ENCODE results near the gene PIGT. TPM values are rescaled to one million over a fixed set of nuclear protein-coding genes. Genes with fewer than 3 reads are reported as not detected.

Gene PIGT
- total and polyA plus RNA-seq, 2 of the 13 experiments (the other 11 are each of a cell fraction or from before 2014, with no cell fraction given): 65.9 to 74.1 TPM

DNA sequence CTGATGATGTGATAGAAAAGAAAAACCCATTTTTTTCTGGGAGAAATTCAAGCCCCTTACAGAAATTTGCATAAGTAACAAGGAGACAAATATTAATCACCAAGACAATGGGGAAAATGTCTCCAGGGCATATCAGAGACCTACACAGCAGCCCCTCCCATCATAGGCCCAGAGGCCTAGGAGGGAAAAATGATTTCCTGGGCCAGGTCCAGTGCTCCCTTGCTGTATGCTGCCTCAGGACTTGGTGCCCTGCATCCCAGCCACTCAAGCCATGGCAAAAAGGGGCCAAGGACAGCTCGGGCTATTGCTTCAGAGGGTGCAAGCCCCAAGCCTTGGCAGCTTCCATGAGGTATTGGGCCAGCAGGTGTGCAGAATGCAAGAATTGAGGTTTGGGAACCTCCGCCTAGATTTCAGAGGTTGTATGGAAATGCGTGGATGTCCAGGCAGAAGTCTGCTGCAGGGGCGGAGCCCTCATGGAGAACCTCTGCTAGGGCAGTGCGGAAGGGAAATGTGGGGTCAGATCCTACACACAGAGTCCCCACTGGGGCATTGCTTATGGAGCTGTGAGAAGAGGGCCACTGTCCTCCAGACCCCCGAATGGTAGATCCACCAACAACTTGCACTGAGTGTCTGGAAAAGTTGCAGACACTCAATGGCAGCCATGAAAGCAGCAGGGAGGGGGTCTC lies 15.5 kb upstream of the PIGT start (continued):
- peak; percentile 45; the same call in 1 of the 2 replicates for TF ChIP-seq ZKSCAN1 (IDR thresholded peaks at IDR 0.05; ENCODE audit: low read length)

DNA sequence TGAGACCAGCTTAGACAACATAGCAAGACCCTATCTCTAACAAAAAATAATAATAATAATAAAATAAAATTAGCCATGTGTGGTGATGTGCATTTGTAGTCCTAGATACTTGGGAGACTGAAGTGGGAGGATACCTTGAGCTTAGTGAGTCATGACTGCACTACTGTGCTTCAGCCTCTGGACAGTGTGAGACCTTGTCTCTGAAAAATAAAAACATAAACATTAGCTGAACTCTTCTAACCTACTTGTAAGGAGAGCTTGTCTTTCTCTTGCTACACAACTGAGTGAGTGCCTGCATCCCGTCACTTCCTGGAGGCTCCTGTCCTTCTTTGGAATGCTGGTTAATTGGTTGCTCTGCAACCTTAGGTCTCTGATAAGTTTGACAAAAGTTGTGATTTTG lies 13.0 kb upstream of the PIGT start:
- peaks cover 25% of the 10 kb centered on the region for H3K4me1 ChIP-seq (ENCODE audit: insufficient read depth, low read length)
- no peak overlapping the region for H3K27ac ChIP-seq (ENCODE audit: extremely low read length, insufficient read depth, low read length)
- ChIA-PET POLR2A (interaction anchor here (1.7 kb wide), 1 partner anchor 40 kb away, joined by 9 read pairs; the partner anchor contains the start of gene SYS1), CTCF (ENCODE audit: low intra/inter-chr PET ratio, low total read pairs) (no interaction called here)
- ATAC-seq: no peak
- FAIRE-seq: no peak
- no peaks in the 10 kb centered on the region for H3K36me3 ChIP-seq (replicated peaks in 1 of 2; ENCODE audit: control insufficient read depth in 1 of 2, insufficient read depth in 2 of 2, low read length in 2 of 2)
- no peaks in the 10 kb centered on the region for H3K79me2 ChIP-seq (ENCODE audit: insufficient read depth, low read length)
- H2AFZ ChIP-seq (ENCODE audit: low read length): no peak overlapping the region
- peaks cover 2 to 5% of the 10 kb centered on the region in 2 experiments; a peak in 2 of 5 replicates for H3K27me3 ChIP-seq (ENCODE audit: control insufficient read depth in 1 of 2, insufficient read depth in 2 of 2, low read length in 2 of 2)
- in situ Hi-C loops (cut with HindIII; ENCODE audit: extremely low pct_ligation_motif_present, low pct_unique_long_range_greater_than_20kb) (no loop called here), intact Hi-C loops (cut with micrococcal nuclease; ENCODE audit: unreplicated experiment) (no loop called here)
- 62% methylated on average over 1 of the region's 1 CpG for WGBS (ENCODE audit: low lambda C conversion rate)
- H3K9me3 ChIP-seq (ENCODE audit: low read length): peaks cover 24% of the 10 kb centered on the region
- H3K4me3 ChIP-seq (replicated peaks in 1 of 3; ENCODE audit: insufficient read depth in 1 of 3, low read depth in 2 of 3, low read length in 3 of 3): no peak overlapping the region
- no peaks in the 10 kb centered on the region for H4K20me1 ChIP-seq (ENCODE audit: insufficient read depth, low read length)
- no peak overlapping the region for H3K4me2 ChIP-seq (ENCODE audit: low read depth, low read length)
- no peak overlapping the region for H3K9ac ChIP-seq (ENCODE audit: insufficient read depth, low read depth, low read length)
- no peak for DNase-seq (ENCODE audit: low spot score)
- BruUV-seq (replicated peaks): no TSS peak
- TF ChIP-seq FOXC1 (CRISPR knock-in tag; IDR thresholded peaks at IDR 0.05; ENCODE audit: borderline replicate concordance) (no peak), NRL (CRISPR knock-in tag; IDR thresholded peaks at IDR 0.05; ENCODE audit: borderline replicate concordance) (no peak), SMAD9 (CRISPR knock-in tag; IDR thresholded peaks at IDR 0.05) (no peak), ZNF362 (CRISPR knock-in tag; IDR thresholded peaks at IDR 0.05; ENCODE audit: borderline replicate concordance) (no peak), PRPF4 (IDR thresholded peaks at IDR 0.05; ENCODE audit: low read depth, low read length, poor library complexity, severe bottlenecking) (no peak), ZNF652 (CRISPR knock-in tag; IDR thresholded peaks at IDR 0.05; ENCODE audit: borderline replicate concordance, low read depth) (no peak), ZNF570 (CRISPR knock-in tag; IDR thresholded peaks at IDR 0.05; ENCODE audit: borderline replicate concordance) (no peak), CAMTA2 (CRISPR knock-in tag; IDR thresholded peaks at IDR 0.05; ENCODE audit: borderline replicate concordance) (no peak), ZFP37 (CRISPR knock-in tag; IDR thresholded peaks at IDR 0.05; ENCODE audit: borderline replicate concordance) (no peak), ZC3H13 (CRISPR knock-in tag; IDR thresholded peaks at IDR 0.05) (no peak), ZFP90 (CRISPR knock-in tag; IDR thresholded peaks at IDR 0.05; ENCODE audit: borderline replicate concordance) (no peak), CENPT (CRISPR knock-in tag; IDR thresholded peaks at IDR 0.05; ENCODE audit: low read depth) (no peak), KDM1A (CRISPR knock-in tag; IDR thresholded peaks at IDR 0.05) (no peak)
- TF ChIP-seq, protein P1, sequence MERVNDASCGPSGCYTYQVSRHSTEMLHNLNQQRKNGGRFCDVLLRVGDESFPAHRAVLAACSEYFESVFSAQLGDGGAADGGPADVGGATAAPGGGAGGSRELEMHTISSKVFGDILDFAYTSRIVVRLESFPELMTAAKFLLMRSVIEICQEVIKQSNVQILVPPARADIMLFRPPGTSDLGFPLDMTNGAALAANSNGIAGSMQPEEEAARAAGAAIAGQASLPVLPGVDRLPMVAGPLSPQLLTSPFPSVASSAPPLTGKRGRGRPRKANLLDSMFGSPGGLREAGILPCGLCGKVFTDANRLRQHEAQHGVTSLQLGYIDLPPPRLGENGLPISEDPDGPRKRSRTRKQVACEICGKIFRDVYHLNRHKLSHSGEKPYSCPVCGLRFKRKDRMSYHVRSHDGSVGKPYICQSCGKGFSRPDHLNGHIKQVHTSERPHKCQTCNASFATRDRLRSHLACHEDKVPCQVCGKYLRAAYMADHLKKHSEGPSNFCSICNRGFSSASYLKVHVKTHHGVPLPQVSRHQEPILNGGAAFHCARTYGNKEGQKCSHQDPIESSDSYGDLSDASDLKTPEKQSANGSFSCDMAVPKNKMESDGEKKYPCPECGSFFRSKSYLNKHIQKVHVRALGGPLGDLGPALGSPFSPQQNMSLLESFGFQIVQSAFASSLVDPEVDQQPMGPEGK (CRISPR knock-in tag; IDR thresholded peaks at IDR 0.05): no peak
- TF ChIP-seq, protein P2, sequence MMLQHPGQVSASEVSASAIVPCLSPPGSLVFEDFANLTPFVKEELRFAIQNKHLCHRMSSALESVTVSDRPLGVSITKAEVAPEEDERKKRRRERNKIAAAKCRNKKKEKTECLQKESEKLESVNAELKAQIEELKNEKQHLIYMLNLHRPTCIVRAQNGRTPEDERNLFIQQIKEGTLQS (CRISPR knock-in tag; IDR thresholded peaks at IDR 0.05): no peak

Measured in HepG2 (cell line).